Glutamatergic neuron (in vitro differentiated cells): ENCODE results near the gene FBXL3. TPM values are rescaled to one million over a fixed set of nuclear protein-coding genes. Genes with fewer than 3 reads are reported as not detected.

Experiments used
- DNase-seq: peaks from one replicate; pipeline ENCODE4 v3.0.0; 2022
- H3K27ac Mint-ChIP-seq: one replicate; pipeline ENCODE4 v1.8.0; 2020; ENCODE audit warnings: mild to moderate bottlenecking, mixed read lengths, inconsistent platforms; ENCODE audit not compliant: unreplicated experiment
- H3K27me3 Mint-ChIP-seq: one replicate; pipeline ENCODE4 v1.8.0; 2020; ENCODE audit warnings: mild to moderate bottlenecking, moderate library complexity, mixed read lengths, inconsistent platforms; ENCODE audit not compliant: unreplicated experiment
- H3K36me3 Mint-ChIP-seq: one replicate; pipeline ENCODE4 v1.8.0; 2020; ENCODE audit warnings: mild to moderate bottlenecking, mixed read lengths, inconsistent platforms; ENCODE audit not compliant: unreplicated experiment
- H3K4me1 Mint-ChIP-seq: one replicate; pipeline ENCODE4 v1.8.0; 2020; ENCODE audit warnings: mild to moderate bottlenecking, low read depth, mixed read lengths, inconsistent platforms; ENCODE audit not compliant: unreplicated experiment
- H3K4me3 Mint-ChIP-seq: one replicate; pipeline ENCODE4 v1.8.0; 2020; ENCODE audit warnings: mild to moderate bottlenecking, mixed read lengths, inconsistent platforms; ENCODE audit not compliant: unreplicated experiment
- H3K9me3 Mint-ChIP-seq: one replicate; pipeline ENCODE4 v1.8.0; 2020; ENCODE audit warnings: mild to moderate bottlenecking, moderate library complexity, mixed read lengths, inconsistent platforms; ENCODE audit not compliant: unreplicated experiment
- CTCF ChIP-seq: fragments of 200-600 bp; sonication (generic); IDR thresholded peaks from one replicate; pipeline ENCODE4 v1.5.0; 2021; ENCODE audit not compliant: partially characterized antibody, unreplicated experiment
- total RNA-seq: library from RNA; stranded (reverse); fragmentation: NEBNext Ultra II Directional; extraction: Animal tissue kit (Norgen Biotek cat#: 25700); gene quantifications from one replicate; pipeline ENCODE4 v1.2.1, GENCODE V29; 2021; ENCODE audit not compliant: unreplicated experiment

Gene FBXL3
- total RNA-seq, 1 donor from 2014 or later, result 27.1 TPM

- H3K4me1 Mint-ChIP-seq, result peaks cover 45% of the 10 kb centered on the region
- no peak for DNase-seq
- TF ChIP-seq CTCF, result no peak
- peaks cover 3% of the 10 kb centered on the region for H3K36me3 Mint-ChIP-seq
- H3K27ac Mint-ChIP-seq, result no peak overlapping the region
- H3K4me3 Mint-ChIP-seq, result no peak overlapping the region
- H3K27me3 Mint-ChIP-seq, result peaks cover 8% of the 10 kb centered on the region
- peaks cover 7% of the 10 kb centered on the region for H3K9me3 Mint-ChIP-seq
These were observed 54.8 kb downstream of the FBXL3 start for GRCh38 chr13:76971851-76972829.

GRCh38 chr13:76971215-76971614 is 55.7 kb downstream of the FBXL3 start:
- no peak for TF ChIP-seq CTCF
- H3K4me1 Mint-ChIP-seq, result peaks cover 48% of the 10 kb centered on the region
- peaks cover 7% of the 10 kb centered on the region for H3K36me3 Mint-ChIP-seq
- H3K27me3 Mint-ChIP-seq, result peaks cover 8% of the 10 kb centered on the region
- H3K9me3 Mint-ChIP-seq, result peaks cover 5% of the 10 kb centered on the region
- no peak for DNase-seq
- H3K4me3 Mint-ChIP-seq, result no peak overlapping the region
- no peak overlapping the region for H3K27ac Mint-ChIP-seq

GRCh38 chr13:76969488-76970365 is 57.2 kb downstream of the FBXL3 start:
- Mint-ChIP-seq H3K27me3 (peaks cover 8% of the 10 kb centered on the region), H3K27ac (peak overlapping the region; percentile 97), H3K4me1 (peaks cover 53% of the 10 kb centered on the region), H3K36me3 (peaks cover 7% of the 10 kb centered on the region), H3K9me3 (peaks cover 5% of the 10 kb centered on the region), H3K4me3 (peak overlapping the region; percentile 21)
- no peak for DNase-seq
- TF ChIP-seq CTCF, result no peak

- H3K36me3 Mint-ChIP-seq, result peaks cover 7% of the 10 kb centered on the region
- peak overlapping the region; percentile 97 for H3K27ac Mint-ChIP-seq
- H3K4me3 Mint-ChIP-seq, result peak overlapping the region; percentile 66
- H3K27me3 Mint-ChIP-seq, result peaks cover 8% of the 10 kb centered on the region
- peaks cover 5% of the 10 kb centered on the region for H3K9me3 Mint-ChIP-seq
- no peak for TF ChIP-seq CTCF
- peaks cover 51% of the 10 kb centered on the region for H3K4me1 Mint-ChIP-seq
- DNase-seq, result peak; percentile 89
These were observed 58.9 kb downstream of the FBXL3 start for GRCh38 chr13:76968041-76968440.
